Measurements from ENCODE around the gene LONP1. TPM values are rescaled to one million over a fixed set of nuclear protein-coding genes. Genes with fewer than 3 reads are reported as not detected.
A peak's percentile ranks its signal among the peaks of the same experiment; 100 is the strongest.

Gene LONP1
- total and polyA plus RNA-seq, 8 donors, result 23.3 to 63.9 (median 39.4) TPM

DNA sequence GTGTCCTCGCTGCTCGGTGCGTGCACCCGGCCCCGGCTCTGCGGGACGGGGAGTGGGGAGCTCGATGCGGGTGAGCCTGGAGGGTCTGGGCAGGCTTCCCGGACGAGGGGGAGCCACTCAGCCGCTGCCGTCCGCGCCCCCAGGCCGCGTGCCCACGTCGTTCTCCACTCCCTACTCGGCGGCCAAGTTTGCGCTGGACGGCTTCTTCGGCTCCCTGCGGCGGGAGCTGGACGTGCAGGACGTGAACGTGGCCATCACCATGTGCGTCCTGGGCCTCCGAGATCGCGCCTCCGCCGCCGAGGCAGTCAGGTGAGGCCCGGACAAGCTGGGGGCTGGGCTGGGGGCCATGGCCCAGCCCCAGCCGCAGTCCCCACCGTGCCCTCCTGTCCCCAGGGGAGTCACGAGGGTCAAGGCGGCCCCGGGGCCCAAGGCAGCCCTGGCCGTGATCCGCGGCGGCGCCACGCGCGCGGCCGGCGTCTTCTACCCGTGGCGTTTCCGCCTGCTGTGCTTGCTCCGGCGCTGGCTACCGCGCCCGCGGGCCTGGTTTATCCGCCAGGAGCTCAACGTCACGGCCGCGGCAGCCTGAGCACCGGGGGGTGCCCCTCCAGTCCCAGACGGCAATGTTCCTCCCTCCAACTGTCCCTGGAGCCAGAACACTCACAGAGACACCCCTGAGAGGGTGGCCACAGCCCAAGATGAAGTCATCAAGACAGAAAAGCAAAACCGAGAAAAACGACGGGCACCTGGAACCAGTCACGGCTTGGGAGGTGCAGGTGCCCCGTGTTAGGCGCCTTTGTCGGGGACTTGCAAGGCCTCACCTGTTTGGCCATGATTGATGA lies 32.4 kb downstream of the LONP1 start:
- Histone ChIP-seq H3K36me3 (peaks cover 0 to 10% (median 9%) of the 10 kb centered on the region in 3 donors), H3K27ac (peak overlapping the region; percentile 43 to 82 (median 72)), H3K27me3 (no peaks in the 10 kb centered on the region), H3K4me3 (peak overlapping the region in 3 of 4 donors; percentile 23 to 74 (median 53)), H3K9me3 (no peaks in the 10 kb centered on the region), H3K4me1 (peaks cover 3 to 7% (median 6%) of the 10 kb centered on the region in 3 donors)
- peak in 1 of 6 donors; percentile 70 for DNase-seq
- FAIRE-seq, result no peak
- 53 to 54% methylated on average over 75 to 76 of the region's 76 CpGs for WGBS, 2 donors
- intact Hi-C loops (cut with DNase I), result no loop called here
- no peak for TF ChIP-seq CTCF (IDR thresholded peaks at IDR 0.05)
- ATAC-seq, result no peak

DNA sequence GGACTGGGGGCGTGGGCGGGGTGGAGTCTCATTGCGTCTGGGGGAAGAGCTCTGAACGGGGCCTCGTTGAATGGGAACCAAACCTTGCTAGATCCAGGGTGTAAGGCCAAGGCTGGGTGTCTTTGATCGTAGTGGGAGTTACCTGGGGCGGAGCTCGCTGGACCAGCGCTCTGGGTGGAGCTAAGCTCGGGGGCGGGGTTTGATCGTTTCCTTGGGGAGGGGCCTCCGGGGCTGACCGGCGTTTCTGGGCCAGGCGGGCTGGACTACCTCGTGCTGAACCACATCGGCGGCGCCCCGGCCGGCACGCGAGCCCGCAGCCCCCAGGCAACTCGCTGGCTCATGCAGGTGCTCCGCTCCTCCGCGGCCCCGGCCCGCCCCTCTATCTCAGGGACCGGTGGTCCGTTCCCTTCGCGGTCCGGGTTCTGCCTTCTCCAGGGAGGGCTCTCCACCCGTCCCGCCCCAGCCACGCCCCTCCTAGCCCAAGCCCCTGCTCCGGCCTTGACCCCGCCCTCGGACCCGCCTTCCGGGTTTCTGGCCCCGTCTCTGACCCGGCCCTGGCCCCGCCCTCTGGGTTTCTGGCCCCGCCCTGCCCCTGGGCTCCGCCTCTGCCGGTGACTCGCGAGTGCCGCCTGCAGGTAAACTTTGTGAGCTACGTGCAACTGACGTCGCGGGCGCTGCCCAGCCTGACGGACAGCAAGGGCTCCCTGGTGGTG lies 33.1 kb downstream of the LONP1 start:
- Histone ChIP-seq H3K4me3 (peak overlapping the region; percentile 23 to 74 (median 62)), H3K36me3 (peaks cover 0 to 2% (median under 1%) of the 10 kb centered on the region in 3 donors), H3K27ac (peak overlapping the region; percentile 68 to 82 (median 72)), H3K4me1 (peaks cover under 1 to 3% (median 2%) of the 10 kb centered on the region in 3 donors), H3K9me3 (no peaks in the 10 kb centered on the region), H3K27me3 (no peaks in the 10 kb centered on the region)
- FAIRE-seq (no peak), DNase-seq (peak; percentile 93 to 100 (median 98)), ATAC-seq (peak; percentile 63 to 84 (median 78))
- 1 to 2% methylated on average over 52 to 59 of the region's 59 CpGs for WGBS, 2 donors
- TF ChIP-seq CTCF (IDR thresholded peaks at IDR 0.05), result peak; percentile 59 to 89 (median 72)
- intact Hi-C loops (cut with DNase I), result no loop called here

GRCh38 chr19:5686326-5686646 lies 33.7 kb downstream of the LONP1 start:
- Histone ChIP-seq H3K27me3 (no peaks in the 10 kb centered on the region), H3K27ac (peak overlapping the region; percentile 46 to 82 (median 70)), H3K9me3 (no peaks in the 10 kb centered on the region), H3K4me1 (peaks cover 0 to 3% (median 0%) of the 10 kb centered on the region in 3 donors), H3K4me3 (peak overlapping the region in 3 of 4 donors; percentile 53 to 74 (median 71)), H3K36me3 (no peaks in the 10 kb centered on the region)
- intact Hi-C loops (cut with DNase I), result no loop called here
- no peak for DNase-seq
- WGBS, 2 donors, result 35 to 38% methylated on average over 16 of the region's 16 CpGs
- no peak for TF ChIP-seq CTCF (IDR thresholded peaks at IDR 0.05)
- FAIRE-seq, result no peak
- ATAC-seq, result no peak

- ATAC-seq (no peak), FAIRE-seq (no peak), DNase-seq (peak in 3 of 6 donors; percentile 27 to 76 (median 55))
- intact Hi-C loops (cut with DNase I), result no loop called here
- H3K9me3 ChIP-seq, result no peaks in the 10 kb centered on the region
- H3K27me3 ChIP-seq, result no peaks in the 10 kb centered on the region
- H3K4me1 ChIP-seq, result peaks cover 0 to 3% (median 0%) of the 10 kb centered on the region in 3 donors
- H3K36me3 ChIP-seq, result no peaks in the 10 kb centered on the region
- 75 to 81% methylated on average over 21 to 22 of the region's 22 CpGs for WGBS, 2 donors
- no peak overlapping the region for H3K4me3 ChIP-seq
- no peak overlapping the region for H3K27ac ChIP-seq
- no peak for TF ChIP-seq CTCF (IDR thresholded peaks at IDR 0.05)
These were observed 35.1 kb downstream of the LONP1 start for GRCh38 chr19:5684694-5685430.

Data from pancreas (tissue), 10 donors.